Loucy (cell line): ENCODE results near the gene BRAP.

ENCODE experiments used
- H2AFZ ChIP-seq: fragments of 200-600 bp; sonication (generic); 2 replicates; pipeline ENCODE4 v1.6.0; 2016; ENCODE audit warnings: antibody characterized with exemption, mild to moderate bottlenecking, low read length, moderate library complexity
- H3F3A ChIP-seq: fragments of 200-600 bp; 2 replicates; pipeline ENCODE4 v1.6.0; 2016; ENCODE audit warnings: antibody characterized with exemption, low read depth, mild to moderate bottlenecking
- H3K27me3 ChIP-seq: fragments of 200-600 bp; sonication (generic); 2 replicates; pipeline ENCODE4 v1.6.1; 2014; ENCODE audit warnings: low read length, mild to moderate bottlenecking; ENCODE audit not compliant: insufficient read depth, poor library complexity, severe bottlenecking
- H3K36me3 ChIP-seq: fragments of 200-600 bp; sonication (generic); 2 replicates; pipeline ENCODE4 v1.6.1; 2016; ENCODE audit warnings: low read length; ENCODE audit not compliant: insufficient read depth
- H3K4me1 ChIP-seq: fragments of 200-600 bp; sonication (generic); 2 replicates; pipeline ENCODE4 v1.5.1; 2014; ENCODE audit warnings: low read length, mild to moderate bottlenecking; ENCODE audit not compliant: insufficient read depth, poor library complexity, severe bottlenecking
- H3K4me2 ChIP-seq: fragments of 200-600 bp; sonication (generic); 2 replicates; pipeline ENCODE4 v1.6.0; 2014; ENCODE audit warnings: antibody characterized with exemption, low read length, low read depth, mild to moderate bottlenecking; ENCODE audit not compliant: poor library complexity, severe bottlenecking
- H3K4me3 ChIP-seq: fragments of 200-600 bp; sonication (generic); 2 replicates; pipeline ENCODE4 v1.5.1; 2014; ENCODE audit warnings: low read length, mild to moderate bottlenecking, mixed read lengths; ENCODE audit not compliant: poor library complexity, severe bottlenecking
- H3K79me2 ChIP-seq: fragments of 200-600 bp; sonication (generic); 2 replicates; pipeline ENCODE4 v1.6.1; 2014; ENCODE audit warnings: low read length; ENCODE audit not compliant: insufficient read depth
- H3K9ac ChIP-seq: fragments of 200-600 bp; sonication (generic); 2 replicates; pipeline ENCODE4 v1.6.0; 2014; ENCODE audit warnings: mild to moderate bottlenecking, low read depth, low read length, moderate library complexity; ENCODE audit not compliant: poor library complexity, severe bottlenecking
- H3K9me2 ChIP-seq: fragments of 200-600 bp; sonication (generic); replicated peaks from 2 replicates; pipeline ENCODE4 v1.6.1; 2016; ENCODE audit warnings: low read depth, low read length, mixed read lengths
- H3K9me3 ChIP-seq: fragments of 200-600 bp; sonication (generic); 2 replicates; pipeline ENCODE4 v1.6.1; 2014; ENCODE audit warnings: mild to moderate bottlenecking, antibody characterized with exemption, low read length, low read depth; ENCODE audit not compliant: insufficient read depth
- H4K20me1 ChIP-seq: fragments of 200-600 bp; sonication (generic); 2 replicates; pipeline ENCODE4 v1.6.0; 2014; ENCODE audit warnings: antibody characterized with exemption, low read length, mild to moderate bottlenecking; ENCODE audit not compliant: insufficient read depth, poor library complexity, severe bottlenecking
- EZH2phosphoT487 ChIP-seq: fragments of 200-600 bp; IDR thresholded peaks from 2 replicates; pipeline ENCODE4 v1.6.1; 2018; ENCODE audit warnings: antibody characterized with exemption, mild to moderate bottlenecking, moderate library complexity, borderline replicate concordance
- TF ChIP-seq, protein P1 (sequence below): fragments of 200-600 bp; sonication (generic); conservative IDR thresholded peaks from 2 replicates; pipeline ENCODE4 v1.5.1; 2014; ENCODE audit warnings: mild to moderate bottlenecking, antibody characterized with exemption, low read length

The BRAP gene

DNA sequence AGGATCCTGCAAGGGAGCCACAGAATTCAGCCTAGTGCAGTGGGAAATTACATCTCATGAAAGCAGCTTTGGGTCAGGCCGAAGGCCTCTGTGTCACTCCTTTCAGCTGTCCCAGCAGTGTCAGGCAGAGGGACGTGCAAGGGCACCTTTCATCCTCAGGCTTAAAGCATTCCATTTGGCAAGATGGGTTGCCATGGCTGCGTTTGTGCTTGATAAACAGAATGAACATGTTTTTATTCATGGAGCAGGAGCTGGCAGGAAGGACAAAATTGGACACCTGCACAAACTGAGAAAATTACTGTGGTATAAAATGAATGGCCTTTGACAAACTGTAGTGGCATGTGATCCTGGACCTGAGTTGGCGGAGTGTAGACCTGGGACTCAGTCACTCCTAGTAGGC lies 29.5 kb upstream of the BRAP start:
- no peak overlapping the region for H3K9ac ChIP-seq
- H4K20me1 ChIP-seq: no peaks in the 10 kb centered on the region
- peaks cover 4% of the 10 kb centered on the region for H3K4me1 ChIP-seq
- TF ChIP-seq EZH2phosphoT487: no peak
- TF ChIP-seq, protein P1, sequence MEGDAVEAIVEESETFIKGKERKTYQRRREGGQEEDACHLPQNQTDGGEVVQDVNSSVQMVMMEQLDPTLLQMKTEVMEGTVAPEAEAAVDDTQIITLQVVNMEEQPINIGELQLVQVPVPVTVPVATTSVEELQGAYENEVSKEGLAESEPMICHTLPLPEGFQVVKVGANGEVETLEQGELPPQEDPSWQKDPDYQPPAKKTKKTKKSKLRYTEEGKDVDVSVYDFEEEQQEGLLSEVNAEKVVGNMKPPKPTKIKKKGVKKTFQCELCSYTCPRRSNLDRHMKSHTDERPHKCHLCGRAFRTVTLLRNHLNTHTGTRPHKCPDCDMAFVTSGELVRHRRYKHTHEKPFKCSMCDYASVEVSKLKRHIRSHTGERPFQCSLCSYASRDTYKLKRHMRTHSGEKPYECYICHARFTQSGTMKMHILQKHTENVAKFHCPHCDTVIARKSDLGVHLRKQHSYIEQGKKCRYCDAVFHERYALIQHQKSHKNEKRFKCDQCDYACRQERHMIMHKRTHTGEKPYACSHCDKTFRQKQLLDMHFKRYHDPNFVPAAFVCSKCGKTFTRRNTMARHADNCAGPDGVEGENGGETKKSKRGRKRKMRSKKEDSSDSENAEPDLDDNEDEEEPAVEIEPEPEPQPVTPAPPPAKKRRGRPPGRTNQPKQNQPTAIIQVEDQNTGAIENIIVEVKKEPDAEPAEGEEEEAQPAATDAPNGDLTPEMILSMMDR: no peak
- H3K4me2 ChIP-seq: no peak overlapping the region
- H3K4me3 ChIP-seq: no peak overlapping the region
- H3K79me2 ChIP-seq: no peaks in the 10 kb centered on the region
- H3K36me3 ChIP-seq: peaks cover 10% of the 10 kb centered on the region; the same call in 1 of the 2 replicates
- H3K9me2 ChIP-seq: no peaks in the 10 kb centered on the region
- no peaks in the 10 kb centered on the region for H3F3A ChIP-seq
- no peak overlapping the region for H2AFZ ChIP-seq
- no peaks in the 10 kb centered on the region for H3K9me3 ChIP-seq
- no peaks in the 10 kb centered on the region for H3K27me3 ChIP-seq

DNA sequence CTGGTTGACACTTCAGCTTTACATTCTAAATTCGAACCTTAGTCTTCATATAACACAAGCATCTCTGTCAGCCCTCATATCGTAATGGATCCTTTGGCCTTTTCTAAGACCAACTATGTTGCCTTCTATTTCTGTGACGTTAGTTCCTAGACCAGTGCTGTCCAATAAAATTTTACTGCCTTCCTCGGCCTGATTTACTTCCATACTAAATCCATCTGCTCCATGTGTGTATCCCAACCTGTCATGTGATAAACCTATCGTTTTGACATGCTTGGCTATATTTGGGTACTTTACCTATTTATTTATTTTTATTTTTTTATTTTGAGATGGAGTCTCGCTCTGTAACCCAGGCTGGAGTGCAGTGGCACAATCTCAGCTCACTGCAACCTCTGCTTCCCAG lies 20.4 kb upstream of the BRAP start:
- Histone ChIP-seq H3F3A (peaks cover 4% of the 10 kb centered on the region; the same call in 1 of the 2 replicates), H3K4me1 (peaks cover 16% of the 10 kb centered on the region), H3K9me2 (no peaks in the 10 kb centered on the region), H3K9ac (no peak overlapping the region), H3K4me2 (peak overlapping the region; percentile 52), H4K20me1 (no peaks in the 10 kb centered on the region), H3K79me2 (no peaks in the 10 kb centered on the region), H3K27me3 (no peaks in the 10 kb centered on the region), H3K36me3 (no peaks in the 10 kb centered on the region), H3K9me3 (no peaks in the 10 kb centered on the region), H2AFZ (no peak overlapping the region), H3K4me3 (no peak overlapping the region)
- TF ChIP-seq, protein P1: no peak
- no peak for TF ChIP-seq EZH2phosphoT487

DNA sequence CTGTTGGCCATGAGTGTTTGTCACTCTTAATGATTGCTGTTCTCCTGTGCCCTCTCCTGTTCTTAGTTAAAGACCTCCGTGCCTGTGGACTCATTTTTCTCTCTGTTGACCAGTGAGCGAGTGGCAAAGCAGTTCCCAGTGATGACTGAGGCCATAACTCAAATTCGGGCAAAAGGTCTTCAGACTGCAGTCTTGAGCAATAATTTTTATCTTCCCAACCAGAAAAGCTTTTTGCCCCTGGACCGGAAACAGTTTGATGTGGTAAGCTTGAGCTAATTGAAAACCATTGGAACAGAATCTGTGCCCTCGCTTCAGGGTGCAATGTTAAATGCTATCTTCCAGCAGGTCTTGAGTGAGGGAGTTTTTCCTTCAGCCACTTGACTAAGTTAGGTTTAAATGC lies 19.9 kb upstream of the BRAP start:
- H3K4me2 ChIP-seq: peak overlapping the region; percentile 52

More for the DNA sequence above, 19.9 kb upstream of the BRAP start:
- Histone ChIP-seq H3K9ac (no peak overlapping the region), H4K20me1 (no peaks in the 10 kb centered on the region), H3K27me3 (no peaks in the 10 kb centered on the region), H3K4me3 (peak overlapping the region; percentile 24), H3K79me2 (no peaks in the 10 kb centered on the region), H3K9me2 (no peaks in the 10 kb centered on the region), H2AFZ (no peak overlapping the region), H3F3A (peaks cover 4% of the 10 kb centered on the region; the same call in 1 of the 2 replicates), H3K9me3 (no peaks in the 10 kb centered on the region), H3K36me3 (no peaks in the 10 kb centered on the region), H3K4me1 (peaks cover 14% of the 10 kb centered on the region)
- no peak for TF ChIP-seq EZH2phosphoT487
- TF ChIP-seq, protein P1: no peak
